SKM-1 (cell line): Measurements from ENCODE around the gene YIF1A.
"Not testable (repeated sequence)": the region's sequence is repeated elsewhere in the genome, so short reads cannot be mapped to it uniquely, and the experiment has no call there.

ENCODE experiments used
- DNase-seq: peaks from one replicate; lab custom pipeline; 2025; ENCODE audit not compliant: unreplicated experiment; lab: John Stamatoyannopoulos, UW

YIF1A gene

DNA sequence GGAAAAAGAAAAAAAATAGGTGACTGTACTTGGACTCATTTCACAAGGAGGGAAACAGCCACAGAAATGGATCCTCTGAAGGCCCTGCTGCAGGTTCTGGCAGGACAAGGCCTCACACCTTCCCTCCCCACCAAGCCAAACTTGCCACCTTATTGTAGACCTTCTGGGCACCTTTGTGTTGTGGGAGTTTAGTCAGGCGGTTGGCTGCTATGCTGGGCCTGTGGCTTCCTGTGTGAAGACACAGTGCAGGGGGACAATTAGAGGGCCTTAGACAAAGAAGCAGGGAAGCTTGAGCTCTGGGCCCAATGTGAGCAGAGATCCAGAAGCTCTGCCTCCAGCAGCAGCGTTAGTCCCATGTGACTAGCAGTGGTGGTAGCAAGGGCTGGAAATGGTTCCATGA, 16.3 kb downstream of the YIF1A start:
- no peak for DNase-seq

GRCh38 chr11:66271816-66272215, 17.1 kb downstream of the YIF1A start:
- no peak for DNase-seq

DNA sequence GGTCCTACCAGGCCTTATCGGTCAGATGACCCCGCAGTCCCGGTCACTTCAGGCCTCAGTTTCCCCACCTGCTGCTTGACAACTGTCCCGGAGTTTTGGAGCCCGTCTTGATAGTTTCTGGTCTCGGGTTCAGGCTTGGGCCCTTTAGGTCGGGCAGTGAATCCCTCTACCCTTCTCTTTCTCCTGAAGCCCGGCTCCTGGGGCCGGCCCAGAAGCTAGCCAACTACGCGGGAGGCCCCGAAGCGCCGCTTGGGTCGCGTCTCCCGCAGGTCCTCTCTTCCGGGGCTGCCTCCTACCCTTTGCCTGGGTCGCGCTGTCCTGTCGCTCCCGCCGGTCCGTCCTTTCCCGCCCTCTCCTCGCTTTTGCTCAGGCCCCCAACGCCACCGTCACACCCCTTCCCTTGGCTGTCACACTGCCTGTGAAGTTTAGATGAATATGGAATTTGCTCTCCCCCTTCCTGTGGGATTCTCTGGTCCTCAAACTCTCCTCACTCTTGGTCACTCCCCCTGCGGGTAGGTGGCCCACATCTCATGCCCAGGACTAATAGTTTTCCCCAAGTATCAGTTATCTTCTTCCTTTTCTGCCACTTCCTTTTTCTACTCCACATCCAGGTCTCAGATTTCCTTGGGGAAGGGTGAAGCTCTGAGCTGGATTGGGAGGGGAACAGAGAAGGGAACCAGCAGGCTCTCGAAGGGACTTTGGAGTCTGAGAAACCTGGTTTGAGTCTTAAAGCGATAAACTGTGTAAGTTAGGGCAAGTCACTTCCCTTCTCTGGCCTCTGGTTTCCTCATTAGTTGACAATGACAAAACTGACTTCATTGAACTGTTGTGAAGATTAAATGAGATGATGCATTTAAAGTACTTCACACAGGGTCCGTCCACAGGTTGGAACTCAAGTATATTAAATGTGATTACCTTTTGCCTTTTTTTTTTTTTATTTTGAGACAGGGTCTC, 19.7 kb downstream of the YIF1A start:
- peak; percentile 29 for DNase-seq

- DNase-seq: peak; percentile 97
Observed at GRCh38 chr11:66268244-66268951, 20.5 kb downstream of the YIF1A start, which contains the start of gene RAB1B. Gene RAB1B, plus strand, starts transcription at chr11:66268639. Its CDS starts 41 bp downstream, at chr11:66268680.

GRCh38 chr11:66267379-66268243, 21.3 kb downstream of the YIF1A start:
- peak; percentile 43 for DNase-seq

DNA sequence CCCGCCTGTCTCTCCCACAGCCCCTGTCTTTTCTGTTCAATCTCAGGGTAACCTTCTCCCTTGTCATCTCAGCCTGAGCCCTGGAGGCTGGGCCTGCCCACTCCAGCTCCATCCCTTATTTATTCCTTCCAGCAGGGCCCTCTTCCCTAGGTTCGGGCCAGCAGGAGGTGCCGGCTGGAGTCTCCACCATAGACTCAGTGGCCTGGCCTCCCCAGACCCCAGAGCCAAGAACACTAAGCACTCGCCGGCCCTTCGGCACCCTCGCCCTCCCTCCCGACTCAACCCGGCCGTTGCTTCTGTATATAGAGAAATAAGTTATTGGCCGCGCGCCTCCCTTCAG, 21.9 kb downstream of the YIF1A start:
- DNase-seq: no peak

DNA sequence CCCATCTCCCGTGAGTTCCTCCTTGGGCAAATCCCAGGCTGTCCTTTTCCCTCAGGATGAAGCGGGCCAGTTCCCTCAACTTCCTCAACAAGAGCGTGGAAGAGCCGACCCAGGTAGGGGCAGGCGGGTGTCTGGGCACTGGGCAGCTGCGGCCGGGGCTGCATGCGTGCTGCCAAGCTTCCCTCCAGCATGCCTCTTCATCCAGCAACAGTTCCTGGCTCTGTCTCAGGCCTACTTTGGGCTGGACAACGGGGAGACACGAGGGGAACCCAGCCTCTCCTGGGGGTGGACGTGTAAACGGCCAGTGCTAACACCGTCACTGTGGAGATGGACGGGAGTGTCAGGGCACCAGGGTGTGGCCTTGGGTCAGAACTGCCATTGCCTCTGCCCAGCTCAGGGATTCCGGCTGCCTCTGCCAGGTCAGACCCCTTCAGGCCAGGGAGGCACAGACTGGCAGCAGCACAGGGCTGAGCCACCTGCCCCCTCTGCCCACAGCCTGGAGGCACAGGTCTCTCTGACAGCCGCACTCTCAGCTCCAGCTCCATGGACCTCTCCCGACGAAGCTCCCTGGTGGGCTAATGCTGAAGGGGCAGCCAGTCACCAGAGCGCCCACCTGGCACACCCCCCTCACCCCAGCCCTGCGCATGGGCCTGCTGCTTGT, 22.4 kb downstream of the YIF1A start:
- no peak for DNase-seq

GRCh38 chr11:66265531-66266377, 23.2 kb downstream of the YIF1A start:
- no peak for DNase-seq

GRCh38 chr11:66264914-66265313, 24.0 kb downstream of the YIF1A start:
- DNase-seq: no peak

DNA sequence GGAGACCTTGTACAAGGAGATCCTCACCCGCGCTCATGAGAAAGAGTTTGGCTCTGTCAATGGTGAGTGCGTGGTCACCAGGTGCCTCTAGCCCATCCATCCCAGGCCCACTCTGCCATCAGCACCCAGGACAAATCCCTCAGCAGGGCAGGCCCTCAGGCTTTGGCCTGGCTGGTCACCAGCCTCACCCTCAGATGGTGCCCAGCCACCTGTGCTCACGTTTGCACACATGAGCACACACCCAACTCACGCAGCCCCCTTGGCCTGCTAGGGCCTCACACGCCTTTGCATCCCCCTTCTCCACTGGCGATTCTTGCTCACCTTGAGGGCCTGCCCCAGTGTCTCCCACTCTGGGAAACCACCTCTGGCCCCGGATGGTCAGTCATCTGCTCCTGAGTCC, 24.6 kb downstream of the YIF1A start:
- no peak for DNase-seq

DNA sequence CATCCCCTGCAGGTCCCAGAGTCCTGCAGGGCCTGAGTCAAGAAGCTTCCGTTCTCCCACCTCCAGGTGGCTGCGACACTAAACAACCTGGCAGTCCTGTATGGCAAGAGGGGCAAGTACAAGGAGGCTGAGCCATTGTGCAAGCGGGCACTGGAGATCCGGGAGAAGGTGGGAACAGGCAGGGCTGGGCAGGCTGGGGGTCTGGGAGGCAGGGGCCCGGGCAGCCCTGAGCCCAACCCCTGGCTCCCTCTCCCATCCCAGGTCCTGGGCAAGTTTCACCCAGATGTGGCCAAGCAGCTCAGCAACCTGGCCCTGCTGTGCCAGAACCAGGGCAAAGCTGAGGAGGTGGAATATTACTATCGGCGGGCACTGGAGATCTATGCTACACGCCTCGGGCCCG, 25.2 kb downstream of the YIF1A start:
- no peak for DNase-seq

- no peak for DNase-seq
Observed at GRCh38 chr11:66263231-66263630, 25.7 kb downstream of the YIF1A start.

DNA sequence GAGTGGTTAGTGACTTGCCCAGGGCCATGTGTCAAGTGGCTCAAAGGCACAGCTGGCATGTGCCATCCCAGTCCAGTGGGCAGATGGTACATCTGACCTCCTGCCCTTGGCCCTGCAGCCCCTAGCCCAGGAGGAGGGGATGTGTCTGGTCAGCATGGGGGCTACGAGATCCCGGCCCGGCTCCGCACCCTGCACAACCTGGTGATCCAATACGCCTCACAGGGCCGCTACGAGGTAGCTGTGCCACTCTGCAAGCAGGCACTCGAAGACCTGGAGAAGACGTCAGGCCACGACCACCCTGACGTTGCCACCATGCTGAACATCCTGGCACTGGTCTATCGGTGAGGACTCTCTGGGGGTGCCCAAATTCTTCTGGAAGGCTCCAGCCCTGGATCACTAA, 26.2 kb downstream of the YIF1A start:
- no peak for DNase-seq

GRCh38 chr11:66262191-66262590, 26.8 kb downstream of the YIF1A start:
- no peak for DNase-seq

DNA sequence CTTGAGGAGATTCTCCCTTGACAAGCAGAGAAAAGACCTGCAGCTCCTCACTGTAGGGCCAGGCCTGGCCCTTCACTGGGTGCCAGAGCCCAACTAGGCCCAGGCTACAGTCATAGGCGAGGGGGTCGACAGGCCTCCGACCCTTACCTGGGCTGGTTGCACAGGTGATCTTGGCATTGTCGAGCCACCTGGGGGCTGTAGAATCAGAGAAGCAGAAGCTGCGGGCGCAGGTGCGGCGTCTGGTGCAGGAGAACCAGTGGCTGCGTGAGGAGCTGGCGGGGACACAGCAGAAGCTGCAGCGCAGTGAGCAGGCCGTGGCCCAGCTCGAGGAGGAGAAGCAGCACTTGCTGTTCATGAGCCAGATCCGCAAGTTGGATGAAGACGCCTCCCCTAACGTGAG, 27.4 kb downstream of the YIF1A start:
- no peak for DNase-seq

- DNase-seq: no peak
Observed at GRCh38 chr11:66259956-66260355, 29.0 kb downstream of the YIF1A start.

- DNase-seq: no peak
Observed at GRCh38 chr11:66259225-66259624, 29.7 kb downstream of the YIF1A start.

DNA sequence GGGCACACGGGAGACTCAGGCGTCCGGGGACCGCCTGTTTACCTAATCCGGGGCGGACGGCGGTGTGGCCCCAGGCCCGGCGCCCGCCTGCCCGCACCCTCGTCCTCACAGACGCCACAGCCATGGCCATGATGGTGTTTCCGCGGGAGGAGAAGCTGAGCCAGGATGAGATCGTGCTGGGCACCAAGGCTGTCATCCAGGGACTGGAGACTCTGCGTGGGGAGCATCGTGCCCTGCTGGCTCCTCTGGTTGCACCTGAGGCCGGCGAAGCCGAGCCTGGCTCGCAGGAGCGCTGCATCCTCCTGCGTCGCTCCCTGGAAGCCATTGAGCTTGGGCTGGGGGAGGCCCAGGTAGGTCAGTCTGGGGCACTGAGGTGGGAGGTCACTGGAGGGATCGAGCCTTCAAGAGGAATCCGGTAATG, 30.5 kb downstream of the YIF1A start:
- DNase-seq: no peak

GRCh38 chr11:66253081-66253480, 35.9 kb downstream of the YIF1A start:
- DNase-seq: not testable (repeated sequence)

- DNase-seq: no peak
Observed at GRCh38 chr11:66251809-66252208, 37.1 kb downstream of the YIF1A start.
